Stimulated activated effector memory CD8-positive, alpha-beta T cell treated with anti-CD3 and anti-CD28 coated beads, Interleukin-12 subunit alpha, Interleukin-12 subunit beta, amount 100 ng/mL, for 72 hours (primary cell): Measurements from ENCODE around the gene SLC4A1AP.
"Not testable (repeated sequence)": the region's sequence is repeated elsewhere in the genome, so short reads cannot be mapped to it uniquely, and the experiment has no call there.

Source experiments
- ATAC-seq: fragments of 150-1000 bp; cut with Tn5 transposase; 2 replicates; pipeline ENCODE4 v1.10.0; 2021
- DNase-seq, 2 donors: peaks; one replicate each; pipeline ENCODE4 v3.0.0; 2021 to 2022; ENCODE audit warnings: low spot score in 2 of 2
- H3K27ac Mint-ChIP-seq: one replicate; pipeline ENCODE4 v1.8.0; 2022; ENCODE audit warnings: mild to moderate bottlenecking, mixed read lengths
- H3K36me3 Mint-ChIP-seq: one replicate; pipeline ENCODE4 v1.8.0; 2022; ENCODE audit warnings: mild to moderate bottlenecking, mixed read lengths
- H3K4me1 Mint-ChIP-seq: one replicate; pipeline ENCODE4 v1.8.0; 2022; ENCODE audit warnings: mixed read lengths
- H3K4me3 Mint-ChIP-seq: one replicate; pipeline ENCODE4 v1.8.0; 2022; ENCODE audit warnings: mild to moderate bottlenecking, mixed read lengths
- H3K9me3 Mint-ChIP-seq: one replicate; pipeline ENCODE4 v1.8.0; 2022; ENCODE audit warnings: mixed read lengths

The SLC4A1AP gene

GRCh38 chr2:27663285-27664153 is at the start of gene SLC4A1AP, which contains the start of gene SUPT7L:
TSS of gene SLC4A1AP (plus strand) at chr2:27663889. CDS start at chr2:27663915, 26 bp downstream.
TSS of gene SUPT7L (minus strand) at chr2:27663614. CDS start at chr2:27662192, 1,422 bp downstream.
- Mint-ChIP-seq H3K4me1 (peaks cover 28% of the 10 kb centered on the region), H3K4me3 (peak within 1 kb of the TSS; percentile 95), H3K27ac (peak within 1 kb of the TSS; percentile 97), H3K9me3 (no peaks in the 10 kb centered on the region), H3K36me3 (peaks cover 78% of the 10 kb centered on the region)
- peak; percentile 66 to 93 for DNase-seq
- ATAC-seq, result peak; percentile 93

DNA sequence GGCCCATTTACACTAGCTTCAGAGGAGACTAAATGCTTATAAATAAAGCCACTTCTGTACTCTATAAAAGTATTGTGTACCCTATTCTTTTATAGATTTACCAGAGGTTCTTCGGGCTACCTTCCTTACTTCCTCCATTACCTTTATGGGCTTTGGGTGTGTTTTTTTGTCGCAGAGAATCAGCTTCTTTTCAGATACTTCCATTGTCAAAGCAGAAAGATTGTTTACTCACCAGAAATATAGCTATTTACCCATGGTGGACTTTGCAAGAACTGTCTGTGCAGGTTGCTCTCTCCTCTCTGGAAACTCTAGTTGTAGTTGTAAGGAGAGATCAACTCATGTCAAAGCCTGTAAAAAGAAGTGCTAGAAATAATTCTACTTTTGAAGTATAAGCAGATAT is 49.7 kb upstream of the SLC4A1AP start:
- DNase-seq (no peak), ATAC-seq (no peak)
- peaks cover 97% of the 10 kb centered on the region for H3K36me3 Mint-ChIP-seq
- no peaks in the 10 kb centered on the region for H3K9me3 Mint-ChIP-seq
- H3K27ac Mint-ChIP-seq, result no peak overlapping the region
- peaks cover 4% of the 10 kb centered on the region for H3K4me1 Mint-ChIP-seq
- no peak overlapping the region for H3K4me3 Mint-ChIP-seq

DNA sequence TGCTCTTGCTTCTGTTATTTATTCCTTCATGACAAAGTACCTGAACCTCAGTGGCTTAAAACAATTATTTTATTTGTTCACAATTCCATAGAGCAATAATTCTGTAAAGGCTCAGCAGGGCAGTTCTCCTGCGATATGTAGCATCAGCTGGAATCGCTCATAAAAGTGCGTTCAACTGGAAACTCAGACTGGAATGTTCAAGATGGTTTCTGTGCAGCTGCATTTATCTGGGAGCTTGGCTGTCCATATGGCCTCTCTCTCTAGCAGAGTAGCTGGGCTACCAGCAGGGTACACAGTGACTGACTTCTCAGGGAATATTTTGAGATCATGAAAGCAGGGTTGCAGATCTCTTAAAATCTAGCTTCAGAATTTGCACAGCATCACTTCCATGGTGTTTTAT is 48.4 kb upstream of the SLC4A1AP start:
- no peaks in the 10 kb centered on the region for H3K9me3 Mint-ChIP-seq
- no peak overlapping the region for H3K27ac Mint-ChIP-seq
- no peak overlapping the region for H3K4me3 Mint-ChIP-seq
- no peak for ATAC-seq
- no peak for DNase-seq
- H3K4me1 Mint-ChIP-seq, result peaks cover 4% of the 10 kb centered on the region
- peaks cover 98% of the 10 kb centered on the region for H3K36me3 Mint-ChIP-seq

DNA sequence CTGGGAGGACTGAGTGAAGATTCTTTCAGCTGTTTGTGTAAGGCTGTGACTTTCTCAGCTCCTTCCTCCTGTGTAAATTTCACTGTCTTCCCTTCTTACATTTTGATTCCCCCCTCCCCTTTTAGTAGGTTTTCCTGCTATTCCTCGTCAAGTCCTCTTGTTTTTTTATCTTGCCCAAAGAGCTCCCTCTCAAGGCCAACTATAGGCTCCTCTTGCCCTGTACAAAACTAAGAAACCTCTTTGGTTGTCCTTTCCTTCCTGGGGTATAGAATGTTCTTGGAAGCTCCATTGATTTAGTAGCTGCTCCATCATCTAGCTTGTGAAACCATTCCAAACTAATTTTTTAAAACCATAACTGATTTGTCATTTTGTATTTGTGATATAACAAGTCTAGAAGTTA is 42.2 kb upstream of the SLC4A1AP start:
- DNase-seq, result no peak
- ATAC-seq, result no peak
- no peaks in the 10 kb centered on the region for H3K4me1 Mint-ChIP-seq
- no peak overlapping the region for H3K4me3 Mint-ChIP-seq
- H3K36me3 Mint-ChIP-seq, result peaks cover 85% of the 10 kb centered on the region
- peak overlapping the region; percentile 53 for H3K27ac Mint-ChIP-seq
- no peaks in the 10 kb centered on the region for H3K9me3 Mint-ChIP-seq

DNA sequence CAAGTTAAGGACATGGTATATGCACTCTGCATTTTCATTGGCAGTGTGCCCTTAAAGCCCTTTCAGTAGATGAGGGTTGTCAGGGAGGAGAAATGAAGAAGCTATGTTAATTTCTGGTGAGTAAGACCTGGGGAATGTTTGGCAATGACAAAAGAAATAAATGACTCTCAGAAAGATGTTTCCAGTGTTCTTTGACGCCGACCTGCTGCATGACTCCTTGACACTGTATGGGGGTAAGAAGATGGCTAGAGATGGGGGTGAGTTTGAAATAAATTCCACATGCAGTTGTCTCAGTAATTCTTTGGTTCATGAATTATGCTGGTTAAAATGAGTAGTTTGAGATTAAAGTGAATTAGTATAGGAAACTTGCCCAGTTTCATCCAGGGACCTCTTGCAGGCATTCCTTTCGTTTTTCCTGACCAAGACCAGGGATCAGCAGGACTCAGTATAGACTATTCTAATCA is 40.7 kb upstream of the SLC4A1AP start:
- Mint-ChIP-seq H3K4me3 (no peak overlapping the region), H3K4me1 (no peaks in the 10 kb centered on the region), H3K27ac (no peak overlapping the region), H3K36me3 (peaks cover 71% of the 10 kb centered on the region), H3K9me3 (no peaks in the 10 kb centered on the region)
- no peak for ATAC-seq
- DNase-seq, result no peak

GRCh38 chr2:27624943-27625342 is 38.7 kb upstream of the SLC4A1AP start:
- H3K4me1 Mint-ChIP-seq, result no peaks in the 10 kb centered on the region
- no peak overlapping the region for H3K27ac Mint-ChIP-seq
- ATAC-seq (no peak), DNase-seq (no peak)
- peaks cover 57% of the 10 kb centered on the region for H3K36me3 Mint-ChIP-seq
- no peaks in the 10 kb centered on the region for H3K9me3 Mint-ChIP-seq
- no peak overlapping the region for H3K4me3 Mint-ChIP-seq

DNA sequence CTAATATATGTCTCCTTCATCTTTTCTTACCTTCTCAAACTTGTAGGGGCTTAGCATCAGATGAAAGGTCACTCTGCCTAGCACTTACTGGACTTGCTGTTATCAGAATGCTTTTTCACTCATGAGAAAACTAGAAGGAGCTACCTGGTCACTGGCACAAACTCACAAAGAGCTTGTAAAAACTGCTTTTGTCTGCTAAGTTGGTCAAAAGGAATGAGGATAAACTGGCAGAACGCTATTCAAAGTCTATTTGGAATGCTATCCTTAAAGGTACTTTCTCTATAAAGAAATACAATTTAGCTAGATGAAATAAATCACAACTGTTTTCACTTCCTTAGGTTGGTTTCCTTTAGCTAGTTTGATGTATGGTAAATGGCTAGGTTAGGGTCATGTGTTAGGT is 37.4 kb upstream of the SLC4A1AP start:
- not testable (repeated sequence) for H3K4me1 Mint-ChIP-seq, H3K4me3 Mint-ChIP-seq, DNase-seq, H3K9me3 Mint-ChIP-seq, ATAC-seq, H3K27ac Mint-ChIP-seq
- H3K36me3 Mint-ChIP-seq, result peaks cover 57% of the 10 kb centered on the region

GRCh38 chr2:27626921-27627320 is 36.8 kb upstream of the SLC4A1AP start:
- DNase-seq, H3K9me3 Mint-ChIP-seq: not testable (repeated sequence)

DNA sequence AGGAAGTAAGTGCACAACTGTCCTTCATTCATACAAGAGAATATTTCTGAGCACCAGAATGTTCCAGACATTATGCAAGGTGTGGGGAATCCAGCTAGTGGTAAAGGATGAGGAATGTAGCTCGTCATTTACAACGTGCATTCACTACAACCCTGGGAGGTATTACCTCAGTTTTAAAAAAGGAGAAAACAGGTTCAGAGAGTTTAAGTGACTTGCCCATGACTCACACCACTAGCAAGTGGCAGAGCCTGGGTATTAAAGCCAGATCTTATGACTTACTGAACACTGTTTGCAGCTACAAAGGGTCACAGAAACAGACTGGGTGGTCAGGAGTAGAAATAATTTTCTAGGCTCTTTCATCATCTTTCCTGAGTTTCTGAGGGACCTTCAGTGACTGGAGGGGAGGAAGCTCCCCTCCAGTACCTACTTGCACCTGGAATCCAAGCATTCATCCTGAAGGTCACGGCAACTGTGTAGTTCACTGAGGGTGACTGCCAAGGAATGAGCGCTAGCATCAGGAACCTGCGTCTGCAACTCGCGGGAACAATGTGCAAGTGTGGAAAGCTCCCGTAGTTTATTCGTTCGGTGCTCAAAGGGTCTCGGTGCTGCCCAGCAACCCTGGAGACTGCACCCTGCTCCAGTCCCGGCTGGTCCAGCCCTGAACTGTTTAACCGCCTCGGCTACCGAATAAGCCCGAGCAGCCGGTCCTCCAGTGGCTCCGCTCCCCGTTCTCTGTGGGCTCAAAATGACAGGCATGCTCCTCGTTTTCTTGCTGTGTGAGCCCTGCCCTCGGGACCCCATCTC is 35.5 kb upstream of the SLC4A1AP start:
- DNase-seq (no peak), ATAC-seq (peak; percentile 74)
- Mint-ChIP-seq H3K36me3 (peaks cover 57% of the 10 kb centered on the region), H3K27ac (no peak overlapping the region), H3K9me3 (no peaks in the 10 kb centered on the region), H3K4me1 (peaks cover 9% of the 10 kb centered on the region), H3K4me3 (no peak overlapping the region)

More at GRCh38 chr2:27626921-27627320, 36.8 kb upstream of the SLC4A1AP start:
- H3K4me1 Mint-ChIP-seq, H3K27ac Mint-ChIP-seq, H3K4me3 Mint-ChIP-seq, ATAC-seq: not testable (repeated sequence)
- peaks cover 57% of the 10 kb centered on the region for H3K36me3 Mint-ChIP-seq

- H3K27ac Mint-ChIP-seq, result no peak within 1 kb of the TSS
- peak; percentile 99 for ATAC-seq
- no peaks in the 10 kb centered on the region for H3K9me3 Mint-ChIP-seq
- peaks cover 9% of the 10 kb centered on the region for H3K4me1 Mint-ChIP-seq
- DNase-seq, result peak; percentile 85 to 96
- H3K4me3 Mint-ChIP-seq, result no peak within 1 kb of the TSS
- H3K36me3 Mint-ChIP-seq, result peaks cover 57% of the 10 kb centered on the region
These were observed 34.7 kb upstream of the SLC4A1AP start, which contains the start of the genes CCDC121 and GPN1 for GRCh38 chr2:27628767-27629709. TSS of gene CCDC121 (minus strand) at chr2:27629012. CDS start at chr2:27627799, 1,213 bp downstream. TSS of gene GPN1 (plus strand) at chr2:27629050. CDS start at chr2:27629059, 9 bp downstream.

- H3K4me1 Mint-ChIP-seq, DNase-seq, H3K4me3 Mint-ChIP-seq, ATAC-seq, H3K27ac Mint-ChIP-seq, H3K9me3 Mint-ChIP-seq: not testable (repeated sequence)
- peaks cover 59% of the 10 kb centered on the region for H3K36me3 Mint-ChIP-seq
These were observed 33.4 kb upstream of the SLC4A1AP start for GRCh38 chr2:27630257-27630656.

GRCh38 chr2:27634291-27634690 is 29.4 kb upstream of the SLC4A1AP start:
- H3K4me1 Mint-ChIP-seq, result peaks cover 28% of the 10 kb centered on the region
- ATAC-seq, result no peak
- H3K4me3 Mint-ChIP-seq, result no peak overlapping the region
- peaks cover 95% of the 10 kb centered on the region for H3K36me3 Mint-ChIP-seq
- no peak for DNase-seq
- no peaks in the 10 kb centered on the region for H3K9me3 Mint-ChIP-seq
- no peak overlapping the region for H3K27ac Mint-ChIP-seq

DNA sequence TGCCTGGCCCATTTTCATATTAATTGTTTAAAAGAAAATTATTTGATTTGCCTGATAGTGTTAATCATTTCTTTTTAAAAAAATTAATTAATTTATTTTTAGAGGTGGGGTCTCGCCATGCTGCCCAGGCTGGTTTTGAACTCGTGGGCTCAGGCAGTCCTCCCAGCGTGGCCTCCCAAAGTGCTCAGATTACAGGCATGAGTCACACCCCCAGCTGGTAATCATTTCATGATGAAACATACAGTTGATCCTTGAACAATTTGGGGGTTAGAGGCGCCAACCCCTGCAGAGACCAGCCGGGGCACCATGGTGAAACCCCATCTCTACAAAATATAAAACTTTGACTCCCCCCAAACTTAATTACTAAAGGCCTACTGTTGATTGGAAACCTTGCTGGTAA is 26.9 kb upstream of the SLC4A1AP start:
- H3K4me3 Mint-ChIP-seq, result no peak overlapping the region
- H3K36me3 Mint-ChIP-seq, result peaks cover 96% of the 10 kb centered on the region
- ATAC-seq (no peak), DNase-seq (no peak)
- no peak overlapping the region for H3K27ac Mint-ChIP-seq
- peaks cover 24% of the 10 kb centered on the region for H3K4me1 Mint-ChIP-seq
- H3K9me3 Mint-ChIP-seq, result no peaks in the 10 kb centered on the region

GRCh38 chr2:27638037-27638637 is 25.6 kb upstream of the SLC4A1AP start:
- DNase-seq, result no peak
- Mint-ChIP-seq H3K9me3 (no peaks in the 10 kb centered on the region), H3K27ac (peak overlapping the region; percentile 86), H3K4me3 (peak overlapping the region; percentile 43), H3K4me1 (peaks cover 24% of the 10 kb centered on the region), H3K36me3 (peaks cover 96% of the 10 kb centered on the region)
- peak; percentile 96 for ATAC-seq
